Spleen (tissue), 7 donors: ENCODE results near the gene LIN37.

Experiments used
- CTCF ChIP-seq, 11 experiments: fragments of 200-600 bp in 7 of 11; fragments of 450-650 bp in 4 of 11; sonication (generic) in 4 of 11; IDR thresholded peaks in 8 of 11; conservative IDR thresholded peaks in 3 of 11; 1 replicate in 7 of 11; 2 replicates in 4 of 11; pipeline versions ENCODE4 v1.4.0 to v1.8.0; 2016 to 2021; ENCODE audit warnings: antibody characterized with exemption in 11 of 11, inconsistent platforms in 4 of 11, mild to moderate bottlenecking in 1 of 11
- POLR2A ChIP-seq, 3 donors: fragments of 450-650 bp; IDR thresholded peaks; one replicate each; pipeline ENCODE4 v1.5.1; 2017; ENCODE audit warnings: antibody characterized with exemption in 3 of 3, mild to moderate bottlenecking in 1 of 3
- POLR2AphosphoS5 ChIP-seq, 3 donors: sonication (generic); formaldehyde crosslinking; IDR thresholded peaks; one replicate each; pipeline ENCODE4 v1.5.1; 2017; ENCODE audit warnings: antibody characterized with exemption in 3 of 3
- donor health status: DM: no; HTN: no; CAD: no; lungs with moderate emphysema.
- donor health status: DM: no; HTN: no; CAD: no.
- donor health status: DM: no; HTN: no; CAD: no.

GRCh38 chr19:35777086-35777841, 28.9 kb downstream of the LIN37 start:
- TF ChIP-seq POLR2A (IDR thresholded peaks at IDR 0.05): no peak
- no peak for TF ChIP-seq POLR2AphosphoS5 (IDR thresholded peaks at IDR 0.05)
- no peak for TF ChIP-seq CTCF (IDR thresholded peaks at IDR 0.05 in 8 of 11, conservative IDR thresholded peaks at IDR 0.05 in 3 of 11)
